Thyroid gland (tissue), 4 donors: ENCODE results near the gene TRABD2B.

Experiments
- POLR2A ChIP-seq, 2 donors: fragments of 450-650 bp; IDR thresholded peaks; one replicate each; pipeline ENCODE4 v1.6.1; 2017; ENCODE audit warnings: antibody characterized with exemption in 2 of 2, mild to moderate bottlenecking in 2 of 2, moderate library complexity in 1 of 2
- TF ChIP-seq, protein P1 (sequence below), 6 experiments: fragments of 200-600 bp in 3 of 6; fragments of 450-650 bp in 3 of 6; sonication (generic) in 3 of 6; IDR thresholded peaks; one replicate each; pipeline ENCODE4 v1.5.1; 2016 to 2019; ENCODE audit warnings: antibody characterized with exemption in 6 of 6, mild to moderate bottlenecking in 2 of 6, inconsistent platforms in 1 of 6, moderate library complexity in 1 of 6

DNA sequence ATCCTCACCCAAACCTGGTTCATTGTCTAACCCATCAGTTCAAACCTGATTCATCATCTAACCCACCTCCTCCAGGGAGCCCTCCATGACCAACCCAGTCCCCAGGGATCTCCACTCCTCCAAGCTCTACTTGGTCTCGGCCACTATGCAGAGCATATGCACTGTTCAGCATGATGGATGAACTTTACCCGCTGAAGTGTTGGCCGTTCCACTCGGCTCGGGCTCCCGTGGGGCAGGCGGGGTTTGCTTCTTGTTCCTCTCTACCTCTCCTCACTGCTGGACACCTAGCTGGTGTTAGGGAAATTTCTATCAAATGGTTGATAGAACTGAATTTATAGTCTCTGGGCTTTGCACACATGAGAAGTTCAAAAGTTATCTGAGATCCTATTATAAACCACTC is 111.0 kb downstream of the TRABD2B start:
- TF ChIP-seq, protein P1, sequence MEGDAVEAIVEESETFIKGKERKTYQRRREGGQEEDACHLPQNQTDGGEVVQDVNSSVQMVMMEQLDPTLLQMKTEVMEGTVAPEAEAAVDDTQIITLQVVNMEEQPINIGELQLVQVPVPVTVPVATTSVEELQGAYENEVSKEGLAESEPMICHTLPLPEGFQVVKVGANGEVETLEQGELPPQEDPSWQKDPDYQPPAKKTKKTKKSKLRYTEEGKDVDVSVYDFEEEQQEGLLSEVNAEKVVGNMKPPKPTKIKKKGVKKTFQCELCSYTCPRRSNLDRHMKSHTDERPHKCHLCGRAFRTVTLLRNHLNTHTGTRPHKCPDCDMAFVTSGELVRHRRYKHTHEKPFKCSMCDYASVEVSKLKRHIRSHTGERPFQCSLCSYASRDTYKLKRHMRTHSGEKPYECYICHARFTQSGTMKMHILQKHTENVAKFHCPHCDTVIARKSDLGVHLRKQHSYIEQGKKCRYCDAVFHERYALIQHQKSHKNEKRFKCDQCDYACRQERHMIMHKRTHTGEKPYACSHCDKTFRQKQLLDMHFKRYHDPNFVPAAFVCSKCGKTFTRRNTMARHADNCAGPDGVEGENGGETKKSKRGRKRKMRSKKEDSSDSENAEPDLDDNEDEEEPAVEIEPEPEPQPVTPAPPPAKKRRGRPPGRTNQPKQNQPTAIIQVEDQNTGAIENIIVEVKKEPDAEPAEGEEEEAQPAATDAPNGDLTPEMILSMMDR (IDR thresholded peaks at IDR 0.05) = no peak
- no peak for TF ChIP-seq POLR2A (IDR thresholded peaks at IDR 0.05)
